ENCODE data around the gene CLCNKA.

DNA sequence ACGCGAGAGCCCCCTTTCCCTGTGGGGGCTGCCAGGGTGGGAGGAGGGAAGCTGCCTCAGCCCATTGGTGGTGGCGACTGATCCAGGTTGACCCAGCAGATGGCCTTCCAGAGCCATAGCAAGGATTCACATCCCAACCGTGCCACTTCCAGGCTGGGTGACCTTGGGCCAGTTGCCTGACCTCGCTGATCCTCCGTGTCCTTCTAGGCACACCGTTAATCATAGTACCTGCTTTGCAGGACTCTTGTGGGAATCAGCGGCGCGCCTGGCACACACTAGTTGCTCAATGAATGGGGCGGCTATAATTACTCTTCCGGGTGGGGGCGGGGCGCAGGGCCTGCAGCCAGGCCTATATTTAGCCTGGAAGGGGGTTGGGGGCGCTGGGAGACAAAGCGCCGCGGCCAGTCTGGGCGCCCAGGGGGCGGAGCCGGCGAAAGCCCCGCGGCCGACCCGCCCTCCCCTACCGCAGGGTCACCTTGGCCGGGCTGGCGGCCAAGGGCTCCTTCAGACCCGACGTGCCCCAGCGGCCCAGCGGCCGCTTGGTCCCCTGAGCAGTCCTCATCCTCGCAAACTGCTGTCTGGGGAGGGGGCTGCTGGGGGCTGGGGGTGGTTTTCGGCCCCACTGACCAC is 9.1 kb upstream of the CLCNKA start:
- TF ChIP-seq TAF1 (IDR thresholded peaks at IDR 0.05; ENCODE audit: borderline replicate concordance, insufficient read depth, low read length) = no peak
- no peak for TF ChIP-seq POLR2AphosphoS5 (IDR thresholded peaks at IDR 0.05; ENCODE audit: low read depth, low read length)
- TF ChIP-seq, protein P1, sequence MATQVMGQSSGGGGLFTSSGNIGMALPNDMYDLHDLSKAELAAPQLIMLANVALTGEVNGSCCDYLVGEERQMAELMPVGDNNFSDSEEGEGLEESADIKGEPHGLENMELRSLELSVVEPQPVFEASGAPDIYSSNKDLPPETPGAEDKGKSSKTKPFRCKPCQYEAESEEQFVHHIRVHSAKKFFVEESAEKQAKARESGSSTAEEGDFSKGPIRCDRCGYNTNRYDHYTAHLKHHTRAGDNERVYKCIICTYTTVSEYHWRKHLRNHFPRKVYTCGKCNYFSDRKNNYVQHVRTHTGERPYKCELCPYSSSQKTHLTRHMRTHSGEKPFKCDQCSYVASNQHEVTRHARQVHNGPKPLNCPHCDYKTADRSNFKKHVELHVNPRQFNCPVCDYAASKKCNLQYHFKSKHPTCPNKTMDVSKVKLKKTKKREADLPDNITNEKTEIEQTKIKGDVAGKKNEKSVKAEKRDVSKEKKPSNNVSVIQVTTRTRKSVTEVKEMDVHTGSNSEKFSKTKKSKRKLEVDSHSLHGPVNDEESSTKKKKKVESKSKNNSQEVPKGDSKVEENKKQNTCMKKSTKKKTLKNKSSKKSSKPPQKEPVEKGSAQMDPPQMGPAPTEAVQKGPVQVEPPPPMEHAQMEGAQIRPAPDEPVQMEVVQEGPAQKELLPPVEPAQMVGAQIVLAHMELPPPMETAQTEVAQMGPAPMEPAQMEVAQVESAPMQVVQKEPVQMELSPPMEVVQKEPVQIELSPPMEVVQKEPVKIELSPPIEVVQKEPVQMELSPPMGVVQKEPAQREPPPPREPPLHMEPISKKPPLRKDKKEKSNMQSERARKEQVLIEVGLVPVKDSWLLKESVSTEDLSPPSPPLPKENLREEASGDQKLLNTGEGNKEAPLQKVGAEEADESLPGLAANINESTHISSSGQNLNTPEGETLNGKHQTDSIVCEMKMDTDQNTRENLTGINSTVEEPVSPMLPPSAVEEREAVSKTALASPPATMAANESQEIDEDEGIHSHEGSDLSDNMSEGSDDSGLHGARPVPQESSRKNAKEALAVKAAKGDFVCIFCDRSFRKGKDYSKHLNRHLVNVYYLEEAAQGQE (IDR thresholded peaks at IDR 0.05; ENCODE audit: insufficient read depth in 1 of 2, low read depth in 2 of 2, low read length in 2 of 2) = no peak
